Keratinocyte (primary cell): ENCODE data around the gene SORD. TPM values are rescaled to one million over a fixed set of nuclear protein-coding genes. Genes with fewer than 3 reads are reported as not detected.

ENCODE experiments used
- DNase-seq: peaks from one replicate; pipeline ENCODE4 v3.0.0-alpha.2; 2011; ENCODE audit warnings: low read depth, missing footprints, low spot score
- FAIRE-seq: peaks from 2 replicates; lab custom pipeline; 2011; peaks lifted over from hg19 to GRCh38; lab: Jason Lieb, UNC
- H2AFZ ChIP-seq: 2 replicates; pipeline ENCODE4 v1.6.0; 2012; ENCODE audit warnings: low read length, control low read depth, inconsistent platforms; ENCODE audit not compliant: control insufficient read depth
- H3K27ac ChIP-seq: 2 replicates; pipeline ENCODE4 v1.5.1; 2011; ENCODE audit warnings: low read length; ENCODE audit not compliant: control insufficient read depth, insufficient read depth
- H3K27me3 ChIP-seq: 3 replicates; pipeline ENCODE4 v1.6.0; 2011; ENCODE audit warnings: low read length; ENCODE audit not compliant: control insufficient read depth, insufficient read depth; ENCODE audit errors: extremely low read depth
- H3K36me3 ChIP-seq, 2 experiments: 2 replicates in 1 of 2; 3 replicates in 1 of 2; pipeline ENCODE4 v1.5.1; 2011; ENCODE audit warnings: low read length in 2 of 2, mild to moderate bottlenecking in 1 of 2; ENCODE audit not compliant: control insufficient read depth in 2 of 2, insufficient read depth in 2 of 2; ENCODE audit errors: extremely low read depth in 1 of 2
- H3K4me1 ChIP-seq: 3 replicates; pipeline ENCODE4 v1.5.1; 2011; ENCODE audit warnings: low read length; ENCODE audit not compliant: control insufficient read depth, insufficient read depth; ENCODE audit errors: extremely low read depth
- H3K4me2 ChIP-seq: 3 replicates; pipeline ENCODE4 v1.6.0; 2011; ENCODE audit warnings: low read depth, low read length; ENCODE audit not compliant: control insufficient read depth, insufficient read depth; ENCODE audit errors: extremely low read depth
- H3K4me3 ChIP-seq, 3 experiments: fragments of 200-600 bp in 1 of 3; sonication (generic) in 1 of 3; 2 replicates in 2 of 3; 3 replicates in 1 of 3; pipeline ENCODE4 v1.5.1; 2011 to 2016; ENCODE audit warnings: low read length in 3 of 3, mild to moderate bottlenecking in 3 of 3, control low read depth in 2 of 3, inconsistent platforms in 1 of 3, low read depth in 1 of 3, mixed read lengths in 1 of 3, mixed run types in 1 of 3, moderate library complexity in 1 of 3; ENCODE audit not compliant: control insufficient read depth in 2 of 3, insufficient read depth in 2 of 3; ENCODE audit errors: extremely low read depth in 1 of 3
- H3K79me2 ChIP-seq: 2 replicates; pipeline ENCODE4 v1.6.0; 2012; ENCODE audit warnings: low read length; ENCODE audit not compliant: control insufficient read depth, insufficient read depth
- H3K9ac ChIP-seq: 3 replicates; pipeline ENCODE4 v1.6.0; 2011; ENCODE audit warnings: low read length; ENCODE audit not compliant: control insufficient read depth, insufficient read depth; ENCODE audit errors: extremely low read depth
- H3K9me1 ChIP-seq: 3 replicates; pipeline ENCODE4 v1.6.0; 2011; ENCODE audit warnings: low read length; ENCODE audit not compliant: control insufficient read depth, insufficient read depth; ENCODE audit errors: extremely low read depth
- H3K9me3 ChIP-seq: 2 replicates; pipeline ENCODE4 v1.5.1; 2012; ENCODE audit warnings: low read depth, low read length; ENCODE audit not compliant: control insufficient read depth
- H4K20me1 ChIP-seq: 3 replicates; pipeline ENCODE4 v1.6.0; 2011; ENCODE audit warnings: low read length; ENCODE audit not compliant: control insufficient read depth, insufficient read depth; ENCODE audit errors: extremely low read depth
- EZH2 ChIP-seq: IDR thresholded peaks from one replicate; pipeline ENCODE4 v1.6.1; 2012; ENCODE audit warnings: inconsistent platforms, mild to moderate bottlenecking, low read length, moderate library complexity
- dilution Hi-C: fragments of 300-500 bp; cut with MboI; formaldehyde crosslinking; loops from one replicate; pipeline ENCODE4 v1.7.0; 2020; ENCODE audit warnings: low sequenced_read_pairs; ENCODE audit not compliant: extremely low pct_ligation_motif_present
- polyA plus RNA-seq, 5 experiments: library from polyadenylated mRNA; depleted of rRNA in 3 of 5; stranded (reverse) in 3 of 5; stranded (forward) in 1 of 5; unstranded in 1 of 5; fragments of >200 nt; gene quantifications; 1 replicate in 1 of 5; 2 replicates in 3 of 5; 3 replicates in 1 of 5; pipeline versions ENCODE4 v1.2.1 to v1.2.3, GENCODE V29; 2011 to 2012; ENCODE audit warnings: missing spikeins in 2 of 5, low read depth in 1 of 5, low replicate concordance in 1 of 5
- TF ChIP-seq, protein P1 (sequence below), 3 experiments: IDR thresholded peaks in 1 of 3; conservative IDR thresholded peaks in 1 of 3; optimal IDR thresholded peaks in 1 of 3; 2 replicates in 2 of 3; 3 replicates in 1 of 3; pipeline versions ENCODE3 to v1.5.1; 2011; ENCODE audit warnings: low read length in 3 of 3, mild to moderate bottlenecking in 3 of 3, moderate library complexity in 2 of 3, control low read depth in 1 of 3, inconsistent platforms in 1 of 3; ENCODE audit not compliant: insufficient read depth in 2 of 3; ENCODE audit errors: extremely low read depth in 1 of 3

The SORD gene
- polyA plus RNA-seq, 1 donor (not counting 4 experiments of a cell fraction or from before 2014, with no cell fraction given), result 46.7 TPM

GRCh38 chr15:45121706-45122417 lies 98.9 kb downstream of the SORD start:
- Histone ChIP-seq H3K9me1 (no peaks in the 10 kb centered on the region), H3K36me3 (peaks cover 0 to 3% of the 10 kb centered on the region in 2 experiments), H3K4me2 (peak overlapping the region; percentile 57), H3K4me3 (no peak overlapping the region), H3K9ac (no peak overlapping the region), H3K27me3 (peaks cover 10% of the 10 kb centered on the region), H3K79me2 (no peaks in the 10 kb centered on the region), H4K20me1 (peaks cover 3% of the 10 kb centered on the region), H3K27ac (no peak overlapping the region), H3K9me3 (no peaks in the 10 kb centered on the region), H3K4me1 (peaks cover 11% of the 10 kb centered on the region), H2AFZ (no peak overlapping the region)
- FAIRE-seq (peak; percentile 90), DNase-seq (no peak)
- TF ChIP-seq EZH2, result no peak
- TF ChIP-seq, protein P1, sequence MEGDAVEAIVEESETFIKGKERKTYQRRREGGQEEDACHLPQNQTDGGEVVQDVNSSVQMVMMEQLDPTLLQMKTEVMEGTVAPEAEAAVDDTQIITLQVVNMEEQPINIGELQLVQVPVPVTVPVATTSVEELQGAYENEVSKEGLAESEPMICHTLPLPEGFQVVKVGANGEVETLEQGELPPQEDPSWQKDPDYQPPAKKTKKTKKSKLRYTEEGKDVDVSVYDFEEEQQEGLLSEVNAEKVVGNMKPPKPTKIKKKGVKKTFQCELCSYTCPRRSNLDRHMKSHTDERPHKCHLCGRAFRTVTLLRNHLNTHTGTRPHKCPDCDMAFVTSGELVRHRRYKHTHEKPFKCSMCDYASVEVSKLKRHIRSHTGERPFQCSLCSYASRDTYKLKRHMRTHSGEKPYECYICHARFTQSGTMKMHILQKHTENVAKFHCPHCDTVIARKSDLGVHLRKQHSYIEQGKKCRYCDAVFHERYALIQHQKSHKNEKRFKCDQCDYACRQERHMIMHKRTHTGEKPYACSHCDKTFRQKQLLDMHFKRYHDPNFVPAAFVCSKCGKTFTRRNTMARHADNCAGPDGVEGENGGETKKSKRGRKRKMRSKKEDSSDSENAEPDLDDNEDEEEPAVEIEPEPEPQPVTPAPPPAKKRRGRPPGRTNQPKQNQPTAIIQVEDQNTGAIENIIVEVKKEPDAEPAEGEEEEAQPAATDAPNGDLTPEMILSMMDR (optimal IDR thresholded peaks at IDR 0.05 in 1 of 3, IDR thresholded peaks at IDR 0.05 in 1 of 3, conservative IDR thresholded peaks at IDR 0.05 in 1 of 3; ENCODE audit: extremely low read depth in 1 of 3, insufficient read depth in 2 of 3, low read length in 3 of 3), result no peak
- dilution Hi-C loops, result no loop called here

DNA sequence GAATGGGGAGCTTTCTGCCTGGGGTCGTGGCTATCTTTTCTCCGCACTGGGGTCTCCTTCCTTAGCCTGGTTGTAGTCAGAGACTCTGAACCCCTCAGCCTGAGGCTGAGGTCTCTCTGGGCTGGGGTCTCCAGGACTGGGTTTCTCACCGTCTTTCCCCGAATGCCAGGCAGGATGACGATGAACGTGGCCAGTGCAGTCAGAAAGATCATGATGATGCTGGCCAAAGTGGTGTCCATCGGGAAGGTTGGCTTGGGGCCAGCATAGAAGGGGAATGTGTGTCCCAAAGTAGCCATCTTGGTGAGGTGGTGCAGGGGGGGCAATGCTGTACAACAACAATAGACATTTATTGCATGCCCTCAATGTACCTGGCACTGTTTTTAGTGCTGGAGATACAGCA lies 99.7 kb downstream of the SORD start:
- Histone ChIP-seq H3K79me2 (no peaks in the 10 kb centered on the region), H3K9me3 (no peaks in the 10 kb centered on the region), H3K9ac (no peak overlapping the region), H3K4me2 (no peak overlapping the region), H3K27me3 (peaks cover 2% of the 10 kb centered on the region), H3K27ac (no peak overlapping the region), H3K4me1 (peaks cover 8% of the 10 kb centered on the region), H3K36me3 (peaks cover 0 to 3% of the 10 kb centered on the region in 2 experiments), H2AFZ (no peak overlapping the region), H4K20me1 (peaks cover 3% of the 10 kb centered on the region), H3K9me1 (no peaks in the 10 kb centered on the region), H3K4me3 (no peak overlapping the region)
- dilution Hi-C loops, result no loop called here
- no peak for TF ChIP-seq EZH2
- TF ChIP-seq, protein P1 (optimal IDR thresholded peaks at IDR 0.05 in 1 of 3, IDR thresholded peaks at IDR 0.05 in 1 of 3, conservative IDR thresholded peaks at IDR 0.05 in 1 of 3; ENCODE audit: extremely low read depth in 1 of 3, insufficient read depth in 2 of 3, low read length in 3 of 3), result no peak
- DNase-seq (no peak), FAIRE-seq (no peak)
